NK-92 (cell line): ENCODE measurements around the gene GLTPD2.

Experiments
- DNase-seq: peaks from one replicate; lab custom pipeline; 2025; ENCODE audit not compliant: unreplicated experiment; lab: John Stamatoyannopoulos, UW

The GLTPD2 gene

DNA sequence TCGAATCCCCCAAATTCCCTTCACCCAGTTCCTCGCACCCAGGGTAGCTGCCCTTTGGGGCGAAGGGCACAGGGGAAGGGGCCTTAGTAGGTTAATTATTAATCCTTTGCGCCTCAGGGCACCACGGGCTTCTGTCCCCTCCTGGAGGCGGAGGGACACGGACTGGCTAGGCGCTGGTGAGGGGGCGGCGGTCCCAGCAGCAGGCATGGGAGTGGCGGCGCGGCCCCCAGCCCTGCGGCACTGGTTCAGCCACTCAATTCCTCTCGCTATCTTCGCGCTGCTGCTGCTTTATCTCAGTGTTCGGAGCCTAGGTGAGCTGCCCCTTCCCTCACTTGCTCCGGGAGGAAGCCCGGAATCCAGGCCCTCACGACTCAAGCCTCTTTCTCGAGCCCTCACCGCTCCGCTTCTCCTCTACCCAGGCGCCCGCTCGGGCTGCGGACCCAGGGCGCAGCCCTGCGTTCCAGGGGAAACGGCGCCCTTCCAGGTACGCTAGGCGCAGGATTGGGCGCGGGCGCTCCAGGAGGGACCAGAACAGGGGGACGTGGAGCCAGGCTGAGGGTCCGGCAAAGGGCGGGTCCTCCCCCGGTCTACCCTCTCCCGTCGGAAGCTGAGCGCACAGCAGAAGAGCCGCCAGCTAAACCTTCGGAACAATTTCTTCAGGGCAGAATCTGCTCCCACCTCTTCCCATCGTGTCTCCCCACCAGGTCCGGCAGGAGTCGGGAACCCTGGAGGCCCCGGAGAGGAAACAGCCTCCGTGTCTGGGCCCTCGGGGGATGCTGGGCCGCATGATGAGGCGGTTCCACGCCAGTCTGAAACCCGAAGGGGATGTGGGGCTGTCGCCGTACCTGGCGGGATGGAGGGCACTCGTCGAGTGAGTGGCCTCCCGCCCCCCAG, at the start of gene GLTPD2:
Gene GLTPD2, plus strand, starts transcription at position 158 of the 894 bp plus-strand sequence. Its CDS starts 48 bp downstream, at position 206.
- no peak for DNase-seq

DNA sequence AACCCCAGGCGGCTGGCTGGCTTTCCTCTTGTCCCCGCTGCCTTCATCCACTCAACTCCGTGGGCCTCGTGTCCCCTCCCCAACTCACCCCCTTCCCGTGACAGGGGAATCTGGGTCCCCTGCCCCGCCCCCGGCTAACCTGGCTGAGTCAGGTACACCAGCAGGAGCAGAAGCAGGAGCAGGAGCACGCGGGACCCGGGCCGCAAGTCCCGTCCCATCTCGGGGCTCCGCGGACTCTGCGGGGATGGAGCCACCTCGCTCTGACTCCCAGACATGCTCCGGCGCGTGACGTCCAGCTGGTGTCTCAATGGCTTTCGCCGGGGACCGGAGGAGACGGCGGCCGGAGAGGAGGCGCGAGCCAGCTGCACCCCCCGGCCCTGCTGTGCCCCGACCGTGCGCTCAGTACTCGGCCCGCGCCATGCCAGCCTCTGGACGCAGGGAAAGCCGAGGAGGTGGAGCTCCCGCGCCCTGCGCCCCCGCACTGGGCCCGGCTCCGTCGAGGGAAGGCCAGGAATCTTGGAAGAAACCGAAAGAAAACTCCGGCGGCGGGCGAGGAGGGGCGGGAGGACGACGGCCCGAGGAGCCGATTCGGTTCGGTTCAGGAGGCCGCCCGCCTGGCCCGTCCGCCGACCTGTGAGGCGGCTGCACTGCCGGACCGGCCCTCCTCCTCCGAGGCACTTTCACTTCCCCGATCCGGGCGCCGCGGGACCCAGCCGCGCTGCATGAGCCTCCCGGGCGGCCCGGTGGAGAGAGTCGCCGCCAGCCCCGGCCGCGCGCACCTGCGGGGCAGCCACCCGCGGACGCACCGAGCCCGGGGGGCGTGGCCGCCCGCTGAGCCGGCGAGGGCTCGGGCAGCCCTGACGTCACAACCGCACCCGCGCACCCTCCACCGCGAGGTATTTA, 49.4 kb upstream of the GLTPD2 start, which contains the start of the genes CXCL16 and ZMYND15:
Gene CXCL16, minus strand, starts transcription at position 807 of the 903 bp plus-strand sequence. Its CDS starts 589 bp downstream, at position 218.
Gene ZMYND15, plus strand, starts transcription at position 712 of the 903 bp plus-strand sequence. CDS start 716 bp downstream, outside the sequence.
- no peak for DNase-seq

DNA sequence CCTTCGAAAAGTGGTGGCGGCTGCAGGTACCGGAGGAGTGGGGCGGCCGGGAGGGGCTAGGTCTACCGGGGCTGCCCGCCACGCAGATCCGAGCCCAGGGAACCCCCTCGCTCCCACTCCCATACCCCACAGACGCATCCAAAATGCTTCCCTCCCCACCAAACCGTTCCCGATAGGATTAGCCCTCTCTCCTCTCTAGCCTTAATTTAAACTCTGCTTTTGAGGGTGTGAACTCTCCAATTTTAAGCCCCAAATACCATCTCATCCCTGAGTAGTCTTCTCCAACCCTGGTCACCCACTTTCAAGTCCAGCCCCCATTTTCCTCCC, 48.8 kb upstream of the GLTPD2 start:
- DNase-seq: no peak

DNA sequence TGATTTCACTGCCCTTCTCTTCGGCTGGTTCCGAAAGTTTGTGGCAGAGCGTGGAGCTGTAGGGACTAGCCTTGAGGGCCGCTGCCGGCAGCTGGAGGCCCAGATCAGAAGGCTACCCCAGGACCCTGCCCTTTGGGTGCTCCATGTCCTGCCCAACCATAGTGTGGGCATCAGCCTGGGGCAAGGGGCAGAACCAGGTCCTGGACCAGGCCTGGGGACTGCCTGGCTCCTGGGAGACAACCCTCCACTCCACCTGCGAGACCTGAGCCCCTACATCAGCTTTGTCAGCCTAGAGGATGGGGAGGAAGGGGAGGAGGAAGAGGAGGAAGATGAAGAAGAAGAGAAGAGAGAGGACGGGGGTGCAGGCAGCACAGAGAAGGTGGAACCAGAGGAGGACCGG, 48.2 kb upstream of the GLTPD2 start:
- DNase-seq: no peak

- no peak for DNase-seq
Measured at GRCh38 chr17:4741544-4741943, 47.2 kb upstream of the GLTPD2 start.

DNA sequence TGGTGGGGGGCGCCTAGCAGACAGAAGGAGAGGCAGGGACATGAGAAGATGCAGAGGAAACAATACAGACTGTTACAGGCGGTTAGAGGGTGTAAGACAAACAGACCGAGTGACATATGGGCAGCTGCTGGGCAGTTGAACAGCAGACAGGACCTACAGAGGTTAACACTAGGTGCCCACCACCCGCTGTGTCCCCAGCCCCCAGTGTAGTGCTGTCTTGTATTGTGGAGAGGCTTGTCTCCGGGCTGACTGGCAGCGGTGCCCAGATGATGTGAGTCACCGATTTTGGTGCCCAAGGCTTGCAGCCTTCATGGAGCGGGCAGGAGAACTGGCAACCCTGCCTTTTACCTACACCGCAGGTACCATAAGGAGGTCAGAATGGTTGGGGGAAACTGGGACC, 46.6 kb upstream of the GLTPD2 start:
- no peak for DNase-seq

DNA sequence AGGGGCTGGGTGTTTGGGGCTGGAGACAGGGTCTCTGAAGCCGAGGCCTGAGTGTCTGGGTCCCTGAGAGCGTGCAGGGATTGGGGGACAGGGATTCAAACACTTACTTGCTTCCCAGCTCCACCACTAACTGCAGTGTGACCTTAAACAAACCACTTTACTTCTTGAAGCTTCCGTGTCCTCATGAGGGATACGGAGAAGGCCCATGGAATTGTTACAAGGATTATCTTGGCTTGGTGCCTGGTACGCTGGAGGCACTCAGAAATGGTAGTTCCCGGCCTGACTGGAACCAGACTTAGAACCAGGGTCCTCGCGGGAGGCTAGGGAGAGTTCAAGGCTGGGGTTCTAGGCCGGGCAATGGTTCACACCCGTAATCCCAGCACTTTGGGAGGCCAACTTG, 46.1 kb upstream of the GLTPD2 start:
- DNase-seq: no peak

GRCh38 chr17:4743216-4743615, 45.5 kb upstream of the GLTPD2 start:
- no peak for DNase-seq

GRCh38 chr17:4743898-4744297, 44.9 kb upstream of the GLTPD2 start:
- DNase-seq: no peak

DNA sequence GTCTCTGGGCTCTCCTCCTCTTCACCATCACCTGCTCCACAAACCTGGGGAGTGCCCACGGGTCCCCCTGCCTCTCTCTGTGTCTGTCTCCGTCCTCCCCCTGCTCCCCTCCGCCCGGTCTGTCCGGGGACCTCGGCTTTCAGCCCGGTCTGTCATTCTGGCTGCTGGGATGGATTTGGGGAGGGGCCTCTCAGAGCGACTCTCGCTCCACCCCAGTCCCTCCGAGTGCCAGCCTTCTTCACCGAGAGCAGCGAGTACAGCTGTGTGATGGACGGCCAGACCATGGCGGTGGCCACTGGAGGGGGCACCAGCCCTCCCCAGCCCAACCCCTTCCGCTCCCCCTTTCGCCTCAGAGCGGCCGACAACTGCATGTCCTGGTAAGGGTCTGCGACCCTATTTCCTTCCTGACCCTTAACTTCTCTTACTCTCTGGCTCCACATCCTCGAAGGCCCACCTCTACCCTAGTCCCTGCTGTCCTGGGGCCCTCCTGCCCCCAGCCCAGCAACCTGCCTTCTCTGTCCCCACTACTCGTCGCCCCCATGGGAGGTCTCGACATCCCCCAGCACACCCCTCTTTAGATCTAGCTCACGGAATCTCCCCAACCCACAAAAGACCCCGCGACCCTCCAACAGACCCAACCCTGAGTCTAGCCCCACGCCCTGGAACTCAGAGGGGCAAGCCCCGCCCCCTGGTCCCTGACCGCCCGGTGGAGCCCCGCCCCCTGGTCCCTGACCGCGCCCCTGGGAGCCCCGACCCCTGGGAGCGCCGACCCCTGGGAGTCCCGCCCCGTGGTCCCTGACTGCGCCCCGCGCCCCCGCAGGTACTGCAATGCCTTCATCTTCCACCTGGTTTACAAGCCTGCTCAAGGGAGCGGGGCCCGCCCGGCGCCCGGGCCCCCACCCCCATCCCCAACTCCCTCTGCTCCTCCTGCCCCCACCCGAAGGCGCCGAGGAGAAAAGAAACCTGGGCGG, 43.5 kb upstream of the GLTPD2 start:
- DNase-seq: no peak

- no peak for DNase-seq
Measured at GRCh38 chr17:4747847-4748246, 40.9 kb upstream of the GLTPD2 start.

DNA sequence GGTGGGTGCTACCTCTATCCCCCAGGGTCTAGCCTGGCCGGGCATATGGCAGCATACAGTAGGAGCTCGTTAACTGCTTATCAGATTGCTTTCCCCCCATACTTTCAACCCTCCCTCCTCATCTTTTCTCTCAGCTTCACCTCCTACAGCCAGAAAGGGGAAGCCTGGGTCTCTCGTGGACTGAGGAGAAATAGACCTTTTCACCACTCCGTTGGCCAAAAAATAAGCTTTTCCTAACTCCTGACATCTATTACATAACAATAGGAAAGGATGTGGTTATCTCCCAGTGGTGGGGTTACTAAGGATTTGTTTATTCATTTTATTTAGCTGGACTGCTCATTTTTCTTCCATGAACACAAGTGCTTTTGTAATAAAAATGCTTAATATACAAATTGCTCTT, 40.1 kb upstream of the GLTPD2 start:
- DNase-seq: no peak

DNA sequence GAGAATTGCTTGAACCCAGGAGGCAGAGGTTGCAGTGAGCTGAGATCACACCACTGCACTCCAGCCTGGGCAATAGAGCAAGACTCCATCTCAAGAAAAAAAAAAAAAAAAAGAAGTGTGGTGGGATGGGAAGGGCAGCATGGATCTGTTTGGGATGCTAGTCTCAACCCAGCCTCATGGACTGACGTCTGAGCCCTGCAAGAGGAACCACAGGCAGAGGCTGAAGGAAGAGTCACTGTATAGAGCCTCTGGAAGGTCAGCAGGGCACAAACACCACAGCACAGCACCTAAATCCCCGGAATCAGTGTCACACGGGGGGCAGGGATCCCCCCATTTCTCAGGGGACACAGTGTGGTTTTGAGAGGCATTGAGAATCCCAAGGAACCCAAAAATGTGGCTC, 38.2 kb upstream of the GLTPD2 start:
- no peak for DNase-seq

GRCh38 chr17:4751932-4752331, 36.8 kb upstream of the GLTPD2 start:
- DNase-seq: no peak

- DNase-seq: no peak
Measured at GRCh38 chr17:4753392-4753791, 35.4 kb upstream of the GLTPD2 start.

- no peak for DNase-seq
Measured at GRCh38 chr17:4759776-4760236, 29.0 kb upstream of the GLTPD2 start.

GRCh38 chr17:4764595-4764994, 24.2 kb upstream of the GLTPD2 start:
- no peak for DNase-seq

DNA sequence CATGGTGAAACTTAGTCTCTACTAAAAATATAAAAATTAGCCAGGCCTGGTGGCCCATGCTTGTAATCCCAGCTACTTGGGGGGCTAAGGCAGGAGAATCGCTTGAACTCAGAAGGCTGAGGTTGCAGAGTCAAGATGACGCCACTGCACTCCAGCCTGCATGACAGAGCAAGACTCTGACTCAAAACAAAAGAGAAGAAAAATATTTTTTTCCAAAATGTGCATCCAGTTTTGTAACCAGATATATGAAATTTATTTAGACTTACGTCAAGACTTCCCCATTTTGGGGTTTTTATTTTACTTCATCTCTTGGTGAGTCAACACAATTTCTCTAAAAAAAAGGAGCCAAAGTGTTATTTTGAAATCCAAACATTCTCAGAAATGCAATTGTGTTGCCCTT, 22.6 kb upstream of the GLTPD2 start:
- DNase-seq: no peak

- DNase-seq: no peak
Measured at GRCh38 chr17:4766723-4767122, 22.0 kb upstream of the GLTPD2 start.

GRCh38 chr17:4768298-4768697, 20.5 kb upstream of the GLTPD2 start:
- DNase-seq: no peak

- no peak for DNase-seq
Measured at GRCh38 chr17:4769628-4770027, 19.1 kb upstream of the GLTPD2 start.
